HG02981 (cell line): ENCODE results near the gene RLF.

Source experiments
- ATAC-seq: cut with Tn5 transposase; IDR thresholded peaks from one replicate; pipeline ENCODE4 v1.9.1; 2021; ENCODE audit warnings: mild to moderate bottlenecking, moderate library complexity; ENCODE audit not compliant: unreplicated experiment

Gene RLF

DNA sequence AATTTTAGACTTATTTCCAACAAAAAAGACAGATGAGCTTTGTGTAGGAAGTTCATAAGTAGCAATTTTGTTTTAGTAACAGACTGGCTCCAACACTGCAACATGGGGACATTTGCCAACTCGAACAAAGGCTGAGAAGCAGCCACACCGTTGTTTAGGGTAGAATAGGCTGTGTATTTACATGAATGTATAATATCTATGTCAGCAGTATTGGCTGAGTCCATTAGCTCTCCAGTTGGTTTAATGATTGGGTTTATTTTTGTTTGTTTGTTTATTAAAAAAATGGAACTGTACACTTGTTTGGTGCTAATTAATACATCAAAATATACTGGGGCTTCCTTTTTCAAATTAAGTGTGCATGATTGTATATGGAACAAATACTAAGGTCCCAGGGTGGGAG, 79.2 kb downstream of the RLF start:
- no peak for ATAC-seq

DNA sequence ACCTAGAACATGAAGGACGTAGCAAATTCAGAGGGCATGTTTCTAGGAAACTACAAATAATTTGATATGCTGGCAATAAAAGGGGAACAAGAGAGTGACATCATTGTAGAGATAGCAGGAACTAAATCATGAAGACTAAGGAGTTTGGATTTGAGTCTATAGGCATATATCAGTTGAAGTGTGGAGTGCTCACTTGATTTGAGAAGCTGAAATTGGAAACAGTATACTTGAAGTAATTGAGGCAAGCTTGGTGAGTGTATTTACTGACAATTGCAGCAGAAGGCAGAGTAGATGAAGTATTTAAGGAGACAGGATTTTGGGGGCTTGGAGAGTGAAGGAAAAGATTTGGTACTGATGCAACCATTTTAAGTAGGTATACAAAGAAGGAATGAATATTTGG, 80.2 kb downstream of the RLF start:
- ATAC-seq = no peak

DNA sequence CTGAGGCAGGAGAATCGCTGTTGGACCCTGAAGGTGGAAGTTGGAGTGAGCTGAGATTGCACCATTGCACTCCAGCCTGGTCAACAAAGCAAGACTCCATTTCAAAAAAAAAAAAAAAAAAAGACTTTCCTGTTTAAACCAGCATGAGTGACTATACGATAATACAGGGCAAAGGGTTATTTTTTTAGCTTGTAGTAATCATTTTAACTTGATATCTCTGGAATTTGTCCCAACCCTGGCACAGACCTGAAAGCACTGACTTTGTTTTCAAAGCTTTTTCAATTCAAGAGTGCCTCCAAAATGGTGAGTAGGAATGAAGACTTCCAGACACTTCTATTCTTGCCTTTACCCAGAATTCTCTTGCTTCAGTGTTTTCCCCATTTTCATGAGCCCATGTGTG, 82.2 kb downstream of the RLF start:
- no peak for ATAC-seq

DNA sequence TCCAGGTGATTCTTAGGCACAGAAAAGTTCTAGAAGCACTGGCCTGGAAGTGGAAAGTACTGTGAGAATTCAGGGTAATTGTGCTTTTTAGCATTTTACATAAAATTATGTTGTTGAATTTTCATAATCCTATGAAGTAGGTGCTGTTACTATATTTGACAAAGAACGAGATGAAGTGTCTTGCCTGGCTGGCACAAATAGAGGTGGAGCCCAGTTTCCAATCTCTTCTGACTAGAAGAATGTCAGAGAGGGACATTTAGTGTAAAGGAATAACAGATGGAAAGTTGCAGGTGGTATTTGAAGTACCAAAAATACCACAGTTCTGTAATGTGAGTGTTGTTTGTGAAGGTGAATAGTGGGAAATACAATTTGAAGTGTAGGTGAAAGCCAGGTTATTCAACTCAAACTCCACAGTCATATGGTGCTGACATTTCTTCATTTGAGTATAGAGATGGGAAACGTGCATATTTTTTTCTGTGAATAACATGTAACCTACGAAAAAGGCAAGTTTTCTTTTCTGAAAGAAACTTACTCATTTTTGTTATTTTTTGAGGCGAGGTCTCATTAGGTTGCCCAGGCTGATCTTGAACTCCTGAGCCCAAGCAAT, 83.1 kb downstream of the RLF start:
- no peak for ATAC-seq

DNA sequence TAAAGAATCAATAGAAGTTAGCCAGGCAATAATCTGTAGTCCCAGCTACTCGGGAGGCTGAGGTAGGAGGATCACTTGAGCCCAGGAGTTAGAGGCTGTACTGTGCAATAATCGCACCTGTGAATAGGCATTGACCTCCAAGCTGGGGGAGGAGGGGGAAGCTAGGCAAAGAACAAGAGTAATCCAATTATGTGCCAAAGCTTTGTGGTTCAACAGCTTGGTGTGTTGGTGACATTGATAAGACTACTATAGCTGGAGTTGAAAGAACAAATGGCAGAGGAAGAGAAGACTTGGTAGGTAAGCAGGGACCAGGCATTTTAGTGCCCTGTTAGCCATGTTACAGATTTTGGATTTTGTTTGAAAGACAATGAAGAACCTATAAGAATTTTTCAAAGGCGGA, 84.5 kb downstream of the RLF start:
- ATAC-seq = no peak

DNA sequence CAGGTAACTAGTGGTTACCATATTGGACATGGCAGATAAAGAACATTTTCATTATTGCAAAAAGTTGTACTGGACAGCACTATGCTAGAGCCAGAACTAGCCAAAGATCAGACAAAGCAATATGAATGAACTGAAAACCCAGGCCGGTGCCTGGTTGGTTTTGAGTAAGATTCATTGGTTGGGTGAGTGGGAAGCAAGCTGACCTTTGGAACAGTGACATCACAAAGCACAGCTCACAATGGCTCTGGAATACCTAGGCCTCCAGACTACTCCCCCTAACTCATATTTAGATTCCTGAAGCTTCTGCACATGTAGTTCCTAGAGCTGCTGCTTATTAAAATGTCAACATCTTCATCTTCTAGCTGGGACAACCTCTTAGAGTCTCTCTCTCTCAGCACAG, 86.5 kb downstream of the RLF start, which contains the start of gene TMCO2:
TMCO2 (plus strand) TSS at position 283 of the 400 bp plus-strand sequence; CDS start at position 340, 57 bp downstream.
- no peak for ATAC-seq

DNA sequence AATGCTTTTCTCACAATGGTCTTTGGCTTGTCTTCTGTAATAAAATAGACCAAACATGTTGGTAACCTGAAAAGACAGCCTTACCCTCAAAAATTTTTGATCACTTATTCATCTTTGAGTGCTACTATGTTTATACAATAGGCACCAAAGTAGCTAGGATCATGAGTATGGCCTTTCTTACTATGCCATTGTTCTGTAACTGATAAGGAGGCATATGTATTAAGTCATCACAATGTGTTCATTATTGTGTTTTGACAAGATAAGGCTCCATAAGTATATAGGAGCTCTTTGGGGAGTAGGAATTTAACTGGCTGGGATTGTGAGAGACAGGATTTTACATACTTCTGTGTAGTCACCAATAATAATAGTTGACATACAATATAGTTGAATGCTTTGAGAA, 87.2 kb downstream of the RLF start:
- no peak for ATAC-seq

DNA sequence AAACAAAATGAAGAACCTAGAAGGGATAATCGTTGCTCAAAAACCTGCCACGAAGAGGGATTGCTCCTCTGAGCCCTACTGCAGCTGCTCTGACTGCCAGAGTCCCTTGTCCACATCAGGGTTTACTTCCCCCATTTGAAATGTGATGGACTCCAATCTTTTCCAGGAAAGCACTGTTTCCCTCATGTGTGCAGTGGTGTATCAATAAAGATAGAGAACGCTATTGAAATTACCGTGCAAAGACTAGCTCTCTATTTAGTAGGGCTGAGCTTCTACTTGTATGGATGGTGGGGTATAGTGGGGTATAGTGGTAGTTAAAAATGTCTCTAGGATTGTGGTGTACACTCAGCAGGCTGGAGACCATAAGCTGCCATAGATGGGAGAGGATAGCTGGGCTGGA, 90.3 kb downstream of the RLF start:
- ATAC-seq = no peak

DNA sequence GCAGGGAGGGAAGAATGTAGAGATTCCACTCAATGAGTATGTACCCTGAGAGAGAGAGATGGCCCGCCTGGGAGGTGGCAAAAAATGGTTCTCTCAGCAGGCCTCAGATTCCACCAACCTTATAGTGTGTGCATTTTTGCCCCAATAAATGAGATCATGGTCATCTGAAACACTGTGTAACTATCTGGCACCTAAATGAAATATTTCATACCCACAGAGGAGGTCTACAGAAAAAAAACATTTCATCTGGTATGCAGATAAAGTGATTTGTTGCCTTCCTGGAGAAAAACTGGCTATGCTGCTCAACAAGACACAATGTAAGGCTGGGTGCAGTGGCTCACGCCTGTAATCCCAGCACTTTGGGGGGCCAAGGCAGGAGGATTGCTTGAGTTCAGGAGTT, 91.4 kb downstream of the RLF start:
- no peak for ATAC-seq

DNA sequence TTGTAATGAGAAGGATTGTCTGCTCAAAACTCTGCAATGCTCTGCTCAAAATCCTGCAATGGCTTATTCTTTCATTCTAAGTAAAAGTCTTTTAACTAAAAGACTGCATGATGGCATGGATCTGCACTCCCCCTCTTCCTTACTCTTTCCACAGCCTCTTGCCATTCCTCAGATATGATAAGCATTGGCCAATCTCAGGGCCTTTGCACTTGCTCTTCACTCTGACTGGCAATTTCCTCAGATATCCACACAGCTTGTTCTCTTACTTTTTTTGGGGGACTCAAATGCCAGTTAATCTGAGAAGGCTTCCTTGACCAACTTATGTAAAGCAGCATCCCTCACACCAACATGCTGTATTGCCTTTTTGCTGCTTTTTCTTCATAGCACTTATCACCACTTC, 94.0 kb downstream of the RLF start:
- ATAC-seq = no peak

DNA sequence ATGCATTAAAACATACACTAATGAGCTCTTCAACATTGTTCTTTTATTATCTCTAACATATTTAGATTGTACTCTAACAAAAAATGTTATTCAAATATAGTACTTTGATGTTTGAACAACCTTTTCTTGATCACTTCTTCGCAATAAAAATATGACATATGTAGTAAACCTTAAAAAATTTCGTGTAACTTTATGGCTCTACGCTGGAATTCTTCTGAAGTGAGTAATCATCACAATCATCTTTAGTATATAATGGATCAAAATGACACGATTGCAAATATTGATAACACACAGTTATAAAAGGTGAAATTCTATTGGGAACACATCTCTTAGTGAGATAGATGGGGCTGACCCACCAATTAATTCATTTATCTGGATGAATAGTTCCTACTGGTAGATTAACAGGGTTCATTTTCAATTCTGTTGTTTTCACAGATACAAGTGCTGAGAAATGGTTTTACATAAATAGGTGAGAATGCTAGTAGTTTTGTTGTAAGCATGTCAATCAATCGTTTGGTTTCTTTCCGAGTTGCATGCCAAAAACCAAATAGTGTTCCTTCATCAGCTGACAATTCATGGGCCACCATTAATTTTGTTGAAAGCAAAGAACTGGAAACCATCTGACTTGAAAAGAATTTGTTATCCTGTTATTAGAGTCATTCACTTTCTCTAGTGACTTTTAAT, 95.4 kb downstream of the RLF start:
- no peak for ATAC-seq

DNA sequence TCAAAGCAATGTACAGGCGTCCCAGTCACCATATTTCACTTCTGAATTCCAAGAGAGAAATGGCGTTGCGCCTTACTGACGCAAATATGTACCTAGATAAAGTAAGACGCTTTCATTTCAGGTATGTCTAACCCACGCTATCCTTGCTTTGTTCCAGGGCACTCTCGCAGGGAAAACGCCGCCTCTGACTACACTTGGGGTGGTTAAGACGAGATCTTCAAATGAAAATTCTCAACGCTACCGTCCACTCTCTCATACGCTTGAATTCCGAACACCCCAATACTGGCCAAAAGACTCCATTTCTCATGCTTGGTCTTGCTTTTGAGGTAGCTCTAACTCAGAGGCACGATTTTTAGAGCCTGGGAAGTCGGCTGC, 96.1 kb downstream of the RLF start:
- ATAC-seq = no peak

DNA sequence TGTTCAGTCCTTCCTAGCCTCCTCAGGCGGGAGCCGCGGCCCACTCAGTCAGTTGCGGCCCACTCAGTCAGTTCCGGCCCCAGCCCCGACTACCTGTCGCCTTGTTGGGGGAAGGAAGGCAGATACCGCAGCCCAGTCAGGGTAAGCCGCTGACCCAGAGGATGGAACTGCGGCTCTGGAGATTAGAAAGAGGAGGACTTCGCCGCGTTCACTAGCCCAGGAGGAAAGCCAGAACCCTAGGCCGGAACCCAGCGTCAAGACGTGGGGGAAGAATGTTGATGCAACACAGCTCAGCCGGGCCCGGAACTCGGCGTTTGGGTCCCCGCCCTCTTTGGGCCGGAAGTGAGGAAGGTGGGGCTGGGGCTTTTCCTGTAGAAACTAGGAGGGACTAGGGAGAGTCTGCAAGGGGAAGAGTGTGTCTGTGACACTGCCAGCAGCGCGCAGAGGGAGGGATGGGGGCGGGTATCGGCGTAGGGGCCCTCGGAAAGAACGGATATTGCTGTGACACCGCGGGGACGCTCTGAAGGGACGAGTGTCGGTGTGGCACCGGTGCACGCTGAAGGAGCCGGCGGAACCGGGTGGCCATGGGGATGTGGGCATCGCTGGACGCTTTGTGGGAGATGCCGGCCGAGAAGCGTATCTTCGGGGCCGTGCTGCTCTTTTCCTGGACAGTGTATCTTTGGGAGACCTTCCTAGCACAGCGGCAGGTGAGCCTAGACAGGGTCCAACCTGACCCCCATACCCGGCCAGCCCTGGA, 96.7 kb downstream of the RLF start, which contains the start of gene ZMPSTE24:
ZMPSTE24 (plus strand) TSS at position 549 of the 757 bp plus-strand sequence; CDS start at position 585, 36 bp downstream.
- ATAC-seq = peak; percentile 93

DNA sequence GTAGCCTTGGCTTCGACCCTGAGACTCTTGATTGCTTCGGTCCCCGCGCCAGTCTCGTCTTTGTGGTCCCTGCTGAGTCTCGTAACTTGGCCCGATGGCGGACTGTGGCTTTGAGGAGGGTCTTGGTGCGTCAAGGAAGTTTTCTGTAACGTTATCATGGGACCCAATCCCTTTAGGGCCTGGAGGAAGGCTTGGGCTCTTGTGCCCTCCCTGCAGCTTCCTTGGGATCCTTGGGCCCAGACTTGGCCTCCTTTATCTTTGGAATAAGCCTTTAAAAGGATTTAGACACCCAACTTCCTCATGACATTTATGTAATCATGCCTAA, 97.2 kb downstream of the RLF start:
- no peak for ATAC-seq

DNA sequence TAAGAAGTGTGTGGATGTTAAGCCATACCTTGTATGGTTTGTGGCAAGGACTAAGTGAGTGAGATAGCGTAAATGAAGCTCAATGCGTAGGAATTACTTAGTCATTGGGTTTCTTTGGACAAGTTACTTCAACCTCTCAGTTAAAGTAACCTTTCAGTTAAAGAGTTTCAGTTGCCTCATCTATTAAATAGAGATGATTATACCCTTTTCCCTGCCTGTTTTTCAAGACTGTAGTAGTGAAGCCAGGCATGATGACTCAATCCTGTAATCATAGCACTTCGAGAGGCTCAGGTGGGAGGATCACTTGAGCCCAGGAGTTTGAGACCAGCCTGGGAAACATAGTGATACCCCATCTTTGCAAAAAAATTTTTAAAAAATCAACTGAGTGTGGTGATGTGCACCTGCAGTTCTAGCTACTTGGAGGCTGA, 103.2 kb downstream of the RLF start:
- ATAC-seq = no peak

DNA sequence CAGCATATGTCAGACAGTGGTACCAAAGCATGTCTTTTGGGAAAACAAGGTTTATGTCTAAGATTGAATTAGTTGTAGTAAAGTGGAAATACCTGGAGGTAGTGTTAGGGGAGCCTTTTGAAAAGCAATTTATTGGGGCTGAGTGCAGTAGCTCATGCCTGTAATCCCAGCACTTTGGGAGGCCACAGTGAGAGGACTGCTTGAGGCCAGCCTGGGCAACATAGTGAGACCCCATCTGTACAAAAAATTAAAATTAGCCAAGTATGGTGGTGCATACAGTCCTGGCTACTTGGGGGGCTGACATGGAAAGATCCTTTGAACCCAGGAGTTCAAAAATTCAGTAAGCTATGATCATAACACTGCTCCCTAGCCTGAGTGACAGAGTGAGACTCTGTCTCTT, 104.1 kb downstream of the RLF start:
- ATAC-seq = no peak

DNA sequence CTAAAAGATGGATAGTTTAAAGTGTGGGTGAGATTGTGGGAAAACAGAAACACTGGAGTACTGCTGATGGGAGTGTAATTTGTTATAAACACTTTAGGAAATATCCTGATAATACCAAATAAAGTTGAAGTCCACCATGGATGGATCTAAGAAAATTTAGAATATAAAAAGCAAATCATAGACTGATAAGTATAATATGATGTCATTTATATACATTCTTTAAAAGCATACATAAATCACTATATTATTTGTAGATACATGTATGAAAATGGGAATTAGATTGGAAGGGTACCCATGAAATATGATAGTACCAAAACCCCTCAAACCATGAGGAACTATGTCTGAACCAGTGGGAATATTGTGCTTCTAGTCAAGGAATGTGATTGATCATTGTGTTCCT, 104.7 kb downstream of the RLF start:
- ATAC-seq = no peak

DNA sequence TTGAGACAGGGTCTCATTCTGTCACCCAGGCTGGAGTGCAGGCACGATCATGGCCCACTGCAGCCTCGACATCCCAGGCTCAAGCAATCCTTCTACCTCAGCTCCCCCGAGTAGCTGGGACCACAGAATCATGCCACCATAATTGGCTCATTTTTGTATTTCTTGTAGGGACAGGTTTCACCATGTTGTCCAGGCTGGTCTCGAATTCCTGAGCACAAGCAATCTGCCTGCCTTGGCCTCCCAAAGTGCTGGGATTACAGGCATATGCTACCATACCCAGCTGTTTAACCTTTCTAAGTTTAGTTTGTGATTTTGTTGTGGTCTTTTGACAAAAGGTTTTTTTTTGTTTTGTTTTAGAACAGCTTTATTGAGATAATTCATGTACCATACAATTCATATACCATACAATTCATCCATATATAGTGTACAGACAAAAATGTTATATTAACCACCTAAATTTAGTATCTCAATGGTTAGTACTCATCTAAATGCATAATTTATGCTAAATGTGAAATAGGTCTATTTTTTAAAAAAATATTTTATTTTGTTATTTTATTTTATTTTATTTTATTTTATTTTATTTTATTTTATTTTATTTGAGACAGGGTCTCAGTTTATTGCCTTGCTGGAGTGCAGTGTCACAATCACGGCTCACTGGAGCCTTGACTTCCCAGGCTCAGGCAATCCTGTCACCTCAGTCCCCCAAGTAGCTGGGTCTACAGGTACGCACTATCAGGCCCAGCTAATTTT, 105.8 kb downstream of the RLF start:
- ATAC-seq = no peak

DNA sequence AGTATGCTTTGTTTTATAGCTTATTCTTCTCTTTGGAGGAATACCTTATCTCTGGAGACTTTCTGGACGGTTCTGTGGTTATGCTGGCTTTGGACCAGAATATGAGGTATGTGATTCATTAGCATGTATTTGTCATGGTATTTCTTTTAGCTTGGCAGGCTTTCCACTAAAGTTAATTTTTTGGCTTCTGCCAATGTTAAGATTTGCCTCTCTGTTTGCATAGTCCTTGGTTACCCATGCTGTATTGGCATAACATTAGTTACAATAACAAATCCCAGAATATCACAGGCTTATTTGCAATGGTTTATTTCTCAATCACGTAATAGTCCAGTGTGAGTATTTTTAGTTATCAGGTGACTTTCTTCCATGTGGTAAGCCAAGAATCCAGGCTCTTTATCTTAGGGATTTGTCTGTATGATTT, 106.6 kb downstream of the RLF start:
- no peak for ATAC-seq

DNA sequence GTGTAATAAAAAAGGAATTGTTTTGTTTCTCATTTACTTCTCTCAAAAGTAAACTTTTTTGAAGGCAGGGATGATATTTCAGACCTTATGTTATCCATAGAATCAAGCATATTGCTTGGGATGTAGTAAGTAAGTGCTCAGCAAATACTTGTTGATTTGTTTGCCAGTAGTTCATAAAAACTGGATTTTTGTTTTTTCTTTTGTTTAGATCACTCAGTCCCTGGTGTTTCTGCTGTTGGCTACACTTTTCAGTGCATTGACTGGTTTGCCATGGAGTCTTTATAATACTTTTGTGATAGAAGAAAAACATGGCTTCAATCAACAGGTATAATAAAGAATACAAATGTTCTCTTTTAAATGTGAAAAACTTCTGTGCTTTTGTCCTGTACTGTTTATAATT, 107.0 kb downstream of the RLF start:
- no peak for ATAC-seq

DNA sequence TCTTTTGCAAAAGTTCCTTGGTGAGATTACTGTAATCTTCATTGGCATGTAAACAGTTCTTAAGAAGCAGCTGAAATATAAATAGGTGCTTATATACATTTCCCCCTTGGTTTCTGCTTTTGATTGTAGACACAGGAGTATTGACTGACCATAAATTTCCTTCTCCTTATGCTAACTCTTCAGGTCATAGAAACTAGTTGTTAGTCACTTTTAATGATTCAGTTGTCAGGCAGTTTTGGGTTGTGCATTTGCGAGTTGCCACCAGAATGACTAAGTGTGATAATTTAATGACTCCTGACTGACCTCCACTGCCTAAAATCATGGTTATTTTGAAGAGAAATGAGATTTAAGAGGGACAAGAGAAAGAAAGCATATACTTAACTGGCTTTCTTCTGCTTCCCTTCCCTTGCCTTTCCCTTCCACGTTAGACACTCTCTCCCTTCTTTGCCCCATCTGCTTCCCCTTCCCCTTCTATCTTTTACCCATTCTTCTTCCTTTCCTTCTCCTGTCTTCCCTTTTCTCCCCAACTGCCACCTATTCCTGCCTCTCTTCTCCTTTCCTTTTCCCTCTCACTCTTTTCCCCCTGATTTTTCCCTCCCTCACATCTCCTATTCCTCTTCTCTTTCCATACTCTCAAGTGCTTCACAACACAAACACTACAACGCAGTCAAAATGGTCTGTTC, 109.1 kb downstream of the RLF start:
- ATAC-seq = no peak
